ENCODE data around the gene IL20RA.

The IL20RA gene

DNA sequence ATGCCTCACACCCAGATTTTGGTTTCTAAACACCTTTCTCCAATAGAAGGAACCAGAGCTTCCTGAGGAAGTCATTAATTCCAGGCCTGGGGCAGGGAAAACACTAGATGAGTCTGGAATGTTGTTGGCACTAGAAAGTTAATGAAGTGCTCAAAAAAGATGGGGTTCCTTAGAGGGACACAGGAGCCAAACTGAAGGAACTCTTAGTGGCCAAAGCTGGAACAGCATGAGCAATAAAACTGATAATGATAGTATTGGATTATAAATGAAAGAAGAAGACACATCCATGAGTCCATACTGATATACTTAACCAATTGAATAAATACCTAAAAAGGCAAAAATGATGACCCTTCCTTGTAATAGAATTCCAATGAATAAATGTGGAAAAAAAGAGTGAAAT lies 4.4 kb downstream of the IL20RA start:
- no peak for DNase-seq
- H3K27ac ChIP-seq, result no peak overlapping the region
- no peak overlapping the region for H3K4me3 ChIP-seq (ENCODE audit: low read depth, low read length)
- peaks cover 2% of the 10 kb centered on the region for H3K27me3 ChIP-seq (replicated peaks)
- in situ Hi-C loops (cut with HindIII; ENCODE audit: low pct_ligation_motif_present, low sequenced_read_pairs), result no loop called here
- no peaks in the 10 kb centered on the region for H3K36me3 ChIP-seq (replicated peaks)
- TF ChIP-seq CTCF (IDR thresholded peaks at IDR 0.05; ENCODE audit: low read depth, low read length, missing control alignments), result peak; percentile 27

DNA sequence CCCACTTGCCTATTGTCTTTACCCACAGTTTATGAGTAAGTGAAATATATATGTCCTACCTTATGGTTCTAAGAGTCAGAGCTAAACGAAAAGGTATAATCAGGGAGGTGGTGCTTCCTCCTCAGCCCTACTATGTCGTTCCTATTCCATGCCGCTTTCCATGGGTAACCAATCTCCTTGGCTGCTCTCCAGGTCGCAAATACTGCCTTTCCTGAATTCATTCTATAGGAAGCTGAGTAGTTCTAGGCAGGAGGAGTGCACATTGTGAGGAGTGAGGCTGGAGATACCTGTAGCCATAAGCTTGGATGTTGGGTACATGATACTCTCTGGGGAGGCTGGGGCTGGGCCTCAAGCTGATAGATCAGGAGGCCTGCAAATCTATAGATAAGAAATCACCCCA lies 5.8 kb downstream of the IL20RA start:
- no peaks in the 10 kb centered on the region for H3K27me3 ChIP-seq (replicated peaks)
- H3K4me3 ChIP-seq (ENCODE audit: low read depth, low read length), result no peak overlapping the region
- no peaks in the 10 kb centered on the region for H3K36me3 ChIP-seq (replicated peaks)
- in situ Hi-C loops (cut with HindIII; ENCODE audit: low pct_ligation_motif_present, low sequenced_read_pairs), result no loop called here
- no peak overlapping the region for H3K27ac ChIP-seq
- no peak for TF ChIP-seq CTCF (IDR thresholded peaks at IDR 0.05; ENCODE audit: low read depth, low read length, missing control alignments)
- DNase-seq, result no peak

DNA sequence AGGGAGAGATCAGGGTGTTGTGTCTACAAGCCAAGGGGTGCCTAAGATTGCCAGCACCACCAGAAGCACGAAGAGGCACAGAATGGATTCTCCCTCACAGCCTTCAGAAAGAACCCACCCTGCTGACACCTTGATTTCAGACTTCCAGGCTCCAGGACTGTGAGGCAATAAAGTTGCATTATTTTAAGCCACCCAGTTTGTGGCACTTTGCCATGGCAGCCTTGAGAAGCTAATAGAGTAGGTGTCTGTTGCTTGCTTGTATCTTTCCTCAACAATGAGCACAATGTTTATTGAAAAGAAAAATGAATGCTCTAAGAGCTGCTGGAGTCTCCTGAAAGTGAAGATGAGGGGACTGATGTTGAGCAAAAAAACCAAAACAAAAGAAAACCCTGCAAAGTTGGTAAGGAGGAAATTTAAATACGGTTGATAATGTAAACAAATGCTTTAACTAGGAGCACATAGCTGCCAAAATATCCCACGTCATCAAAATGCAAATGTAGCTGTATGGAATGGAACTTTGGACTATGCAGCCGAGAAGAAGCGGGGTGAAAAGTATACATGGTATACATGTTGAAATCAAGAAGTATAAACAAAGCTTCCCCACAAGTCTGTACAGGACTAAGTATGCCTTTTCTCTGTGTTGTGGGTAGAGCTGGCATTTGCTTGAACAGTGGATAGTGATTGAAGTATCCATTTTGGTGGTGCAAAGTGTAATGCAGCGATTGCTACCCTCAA lies 8.0 kb downstream of the IL20RA start:
- Histone ChIP-seq H3K27ac (no peak overlapping the region), H3K4me3 (ENCODE audit: low read depth, low read length) (no peak overlapping the region), H3K36me3 (replicated peaks) (no peaks in the 10 kb centered on the region), H3K27me3 (replicated peaks) (no peaks in the 10 kb centered on the region)
- no peak for DNase-seq
- in situ Hi-C loops (cut with HindIII; ENCODE audit: low pct_ligation_motif_present, low sequenced_read_pairs), result no loop called here
- TF ChIP-seq CTCF (IDR thresholded peaks at IDR 0.05; ENCODE audit: low read depth, low read length, missing control alignments), result no peak

DNA sequence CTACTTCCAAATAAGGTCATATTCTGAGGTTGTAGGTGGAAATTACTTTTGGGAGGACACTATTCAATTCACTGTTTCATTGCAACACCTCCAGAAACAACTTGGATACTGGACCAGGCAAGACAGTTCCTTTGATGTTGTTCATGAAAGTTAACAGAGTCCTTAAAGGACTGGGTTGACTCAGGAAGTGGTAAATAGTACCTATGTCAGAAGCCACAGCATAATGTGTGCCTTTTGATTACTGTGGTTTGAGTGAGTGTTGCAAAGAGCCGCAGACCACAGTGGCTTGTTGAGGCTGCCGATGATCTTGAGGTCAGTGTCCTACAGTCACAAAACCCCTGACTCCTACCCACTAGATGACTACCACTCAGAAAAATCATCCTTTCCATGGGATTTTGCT lies 10.9 kb downstream of the IL20RA start:
- Histone ChIP-seq H3K36me3 (replicated peaks) (no peaks in the 10 kb centered on the region), H3K4me3 (ENCODE audit: low read depth, low read length) (no peak overlapping the region), H3K27me3 (replicated peaks) (no peaks in the 10 kb centered on the region), H3K27ac (no peak overlapping the region)
- TF ChIP-seq CTCF (IDR thresholded peaks at IDR 0.05; ENCODE audit: low read depth, low read length, missing control alignments), result no peak
- in situ Hi-C loops (cut with HindIII; ENCODE audit: low pct_ligation_motif_present, low sequenced_read_pairs), result no loop called here
- DNase-seq, result no peak

DNA sequence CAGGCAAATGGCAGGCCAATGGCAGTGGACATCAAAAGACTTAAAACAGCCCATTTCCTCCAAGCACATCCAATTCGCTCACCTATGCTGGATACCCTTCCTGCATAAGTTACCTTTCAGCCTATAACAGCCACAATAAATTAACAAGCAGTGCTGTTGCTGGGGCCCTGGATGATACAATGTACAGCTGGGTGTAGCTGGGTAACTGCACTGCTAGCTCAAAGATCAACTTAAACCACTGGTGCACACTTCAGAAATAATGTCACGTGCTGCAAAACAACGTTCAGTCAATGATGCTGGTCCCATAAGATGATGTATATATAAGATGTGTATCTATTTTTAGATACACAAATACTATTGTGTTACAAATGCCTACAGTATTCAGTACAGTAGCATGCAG lies 13.6 kb downstream of the IL20RA start:
- no peak for TF ChIP-seq CTCF (IDR thresholded peaks at IDR 0.05; ENCODE audit: low read depth, low read length, missing control alignments)
- Histone ChIP-seq H3K4me3 (ENCODE audit: low read depth, low read length) (no peak overlapping the region), H3K27me3 (replicated peaks) (no peaks in the 10 kb centered on the region), H3K36me3 (replicated peaks) (no peaks in the 10 kb centered on the region), H3K27ac (no peak overlapping the region)
- DNase-seq, result no peak
- in situ Hi-C loops (cut with HindIII; ENCODE audit: low pct_ligation_motif_present, low sequenced_read_pairs), result no loop called here

GRCh38 chr6:137028912-137029311 lies 15.9 kb downstream of the IL20RA start:
- Histone ChIP-seq H3K4me3 (ENCODE audit: low read depth, low read length) (no peak overlapping the region), H3K27ac (no peak overlapping the region), H3K36me3 (replicated peaks) (no peaks in the 10 kb centered on the region), H3K27me3 (replicated peaks) (no peaks in the 10 kb centered on the region)
- in situ Hi-C loops (cut with HindIII; ENCODE audit: low pct_ligation_motif_present, low sequenced_read_pairs), result no loop called here
- DNase-seq, result no peak
- TF ChIP-seq CTCF (IDR thresholded peaks at IDR 0.05; ENCODE audit: low read depth, low read length, missing control alignments), result no peak

Data from brain microvascular endothelial cell (primary cell).